GM23338 (cell line): ENCODE data around the gene PRKD3. TPM values are rescaled to one million over a fixed set of nuclear protein-coding genes. Genes with fewer than 3 reads are reported as not detected.

Experiments used
- ATAC-seq: fragments of 200-7000 bp; cut with Tn5 transposase; 3 replicates; pipeline ENCODE4 v1.9.1; 2020
- DNase-seq: peaks from one replicate; pipeline ENCODE4 v3.0.0-alpha.2; 2015; ENCODE audit warnings: low spot score
- H2AFZ ChIP-seq: fragments of 200-600 bp; sonication (generic); 2 replicates; pipeline ENCODE4 v1.8.0; 2016; ENCODE audit warnings: antibody characterized with exemption, mild to moderate bottlenecking, moderate library complexity
- H3F3A ChIP-seq: fragments of 200-600 bp; sonication (generic); replicated peaks from 2 replicates; pipeline ENCODE4 v1.8.0; 2017; ENCODE audit warnings: antibody characterized with exemption, mixed run types, low read depth
- H3K27ac ChIP-seq: fragments of 200-600 bp; sonication (generic); 2 replicates; pipeline ENCODE4 v1.6.1; 2016; ENCODE audit warnings: low read depth
- H3K27me3 ChIP-seq: fragments of 200-600 bp; sonication (generic); 2 replicates; pipeline ENCODE4 v1.8.0; 2016; ENCODE audit warnings: mild to moderate bottlenecking, mixed run types, moderate library complexity; ENCODE audit not compliant: insufficient read depth
- H3K36me3 ChIP-seq: fragments of 200-600 bp; sonication (generic); 2 replicates; pipeline ENCODE4 v1.8.0; 2016; ENCODE audit warnings: mild to moderate bottlenecking; ENCODE audit not compliant: insufficient read depth
- H3K4me1 ChIP-seq: fragments of 200-600 bp; sonication (generic); 2 replicates; pipeline ENCODE4 v1.8.0; 2016; ENCODE audit warnings: mild to moderate bottlenecking, moderate library complexity; ENCODE audit not compliant: insufficient read depth
- H3K4me2 ChIP-seq: fragments of 200-600 bp; sonication (generic); 2 replicates; pipeline ENCODE4 v1.7.1; 2017; ENCODE audit warnings: mixed run types
- H3K4me3 ChIP-seq: fragments of 200-600 bp; sonication (generic); 2 replicates; pipeline ENCODE4 v1.6.1; 2016; ENCODE audit warnings: mixed run types
- H3K79me2 ChIP-seq: fragments of 200-600 bp; sonication (generic); replicated peaks from 2 replicates; pipeline ENCODE4 v1.8.0; 2017; ENCODE audit warnings: mild to moderate bottlenecking; ENCODE audit not compliant: insufficient read depth
- H3K9me2 ChIP-seq: fragments of 200-600 bp; sonication (generic); 2 replicates; pipeline ENCODE4 v1.8.0; 2017; ENCODE audit not compliant: insufficient read depth
- H4K20me1 ChIP-seq: fragments of 200-600 bp; sonication (generic); replicated peaks from 2 replicates; pipeline ENCODE4 v1.8.0; 2017; ENCODE audit warnings: mild to moderate bottlenecking; ENCODE audit not compliant: insufficient read depth
- H3K27ac Mint-ChIP-seq: 2 replicates; pipeline ENCODE4 v1.8.0; 2020; ENCODE audit warnings: inconsistent platforms, mild to moderate bottlenecking, moderate library complexity, mixed read lengths
- H3K27me3 Mint-ChIP-seq: 3 replicates; pipeline ENCODE4 v1.8.0; 2022; ENCODE audit warnings: low read depth, mild to moderate bottlenecking, moderate library complexity, mixed read lengths, inconsistent platforms; ENCODE audit not compliant: insufficient read depth, poor library complexity
- H3K36me3 Mint-ChIP-seq: 3 replicates; pipeline ENCODE4 v1.8.0; 2021; ENCODE audit warnings: low read depth, mild to moderate bottlenecking, inconsistent platforms, moderate library complexity, mixed read lengths
- H3K4me1 Mint-ChIP-seq: 3 replicates; pipeline ENCODE4 v1.8.0; 2020; ENCODE audit warnings: mild to moderate bottlenecking, inconsistent platforms, mixed read lengths
- H3K4me3 Mint-ChIP-seq: 3 replicates; pipeline ENCODE4 v1.8.0; 2021; ENCODE audit warnings: moderate library complexity, mild to moderate bottlenecking, inconsistent platforms, mixed read lengths
- H3K9me3 Mint-ChIP-seq: 3 replicates; pipeline ENCODE4 v1.8.0; 2020; ENCODE audit warnings: moderate library complexity, mild to moderate bottlenecking, inconsistent platforms, mixed read lengths
- CTCF ChIP-seq, 2 experiments: fragments of 200-600 bp in 1 of 2; sonication (generic) in 1 of 2; conservative IDR thresholded peaks; 2 replicates each; pipeline versions ENCODE4 v1.5.1 to v1.6.1; 2016 to 2017; ENCODE audit warnings: antibody characterized with exemption in 2 of 2, low read depth in 2 of 2, mild to moderate bottlenecking in 2 of 2, moderate library complexity in 1 of 2
- ETS1 ChIP-seq: IDR thresholded peaks from 2 replicates; pipeline ENCODE4 v1.6.1; 2016; ENCODE audit warnings: antibody characterized with exemption
- EZH2phosphoT487 ChIP-seq: fragments of 200-600 bp; sonication (generic); IDR thresholded peaks from one replicate; pipeline ENCODE4 v1.8.1; 2018; ENCODE audit warnings: antibody characterized with exemption; ENCODE audit not compliant: unreplicated experiment
- JUNB ChIP-seq: IDR thresholded peaks from one replicate; pipeline ENCODE4 v1.6.1; 2016; ENCODE audit warnings: antibody characterized with exemption; ENCODE audit not compliant: unreplicated experiment
- REST ChIP-seq: IDR thresholded peaks from one replicate; pipeline ENCODE4 v1.6.1; 2018; ENCODE audit warnings: antibody characterized with exemption; ENCODE audit not compliant: unreplicated experiment
- STAT1 ChIP-seq: IDR thresholded peaks from one replicate; pipeline ENCODE4 v1.6.1; 2016; ENCODE audit warnings: antibody characterized with exemption; ENCODE audit not compliant: unreplicated experiment
- ZNF114 ChIP-seq: fragments of 250-450 bp; sonication (Bioruptor Pico); IDR thresholded peaks from 2 replicates; pipeline ENCODE4 v1.5.0; 2020; ENCODE audit warnings: mild to moderate bottlenecking, moderate library complexity
- ZNF462 ChIP-seq: fragments of 250-450 bp; sonication (Bioruptor Pico); IDR thresholded peaks from 2 replicates; pipeline ENCODE4 v1.5.0; 2020; ENCODE audit warnings: mild to moderate bottlenecking, moderate library complexity
- polyA plus RNA-seq: library from polyadenylated mRNA; unstranded; fragments of >200 nt; fragmentation: Nextera tagmentation; extraction: Ambion mirVana; gene quantifications from 2 replicates; pipeline ENCODE4 v1.2.1, GENCODE V29; 2016
- total RNA-seq: library from RNA; depleted of rRNA; stranded (reverse); fragments of >200 nt; shearing (Covaris generic); gene quantifications from 2 replicates; pipeline ENCODE4 v1.2.3, GENCODE V29; 2014

PRKD3 gene
- total and polyA plus RNA-seq, 2 experiments from 2014 or later, result 59.7 to 77.0 TPM

GRCh38 chr2:37323176-37323780 lies 1.4 kb downstream of the PRKD3 start (continued):
- TF ChIP-seq CTCF (conservative IDR thresholded peaks at IDR 0.05; ENCODE audit: low read depth in 2 of 2) (no peak), REST (no peak), EZH2phosphoT487 (no peak), STAT1 (no peak)

GRCh38 chr2:37322368-37322767 lies 2.3 kb downstream of the PRKD3 start:
- no peak overlapping the region for H3K27ac Mint-ChIP-seq
- H3K9me3 Mint-ChIP-seq, result no peaks in the 10 kb centered on the region; the same call in 2 of the 3 replicates
- H3K4me1 Mint-ChIP-seq, result peaks cover 42% of the 10 kb centered on the region
- H3K9me2 ChIP-seq, result no peaks in the 10 kb centered on the region
- no peak overlapping the region; the same call in 2 of the 3 replicates for H3K4me3 Mint-ChIP-seq
- H3K4me1 ChIP-seq, result peaks cover 30% of the 10 kb centered on the region
- ATAC-seq, result no peak
- H3K4me2 ChIP-seq, result peak overlapping the region; percentile 92
- peaks cover 16% of the 10 kb centered on the region; the same call in 1 of the 2 replicates for H4K20me1 ChIP-seq
- H3K79me2 ChIP-seq, result peaks cover 67% of the 10 kb centered on the region
- peaks cover 20% of the 10 kb centered on the region for H3K27me3 Mint-ChIP-seq
- no peak overlapping the region for H2AFZ ChIP-seq
- H3K27me3 ChIP-seq, result peaks cover 24% of the 10 kb centered on the region
- no peak overlapping the region for H3K27ac ChIP-seq
- peaks cover 3% of the 10 kb centered on the region; the same call in 1 of the 2 replicates for H3K36me3 ChIP-seq
- H3K4me3 ChIP-seq, result peak overlapping the region; percentile 91; the same call in 1 of the 2 replicates
- peaks cover 11% of the 10 kb centered on the region for H3F3A ChIP-seq
- DNase-seq, result no peak
- H3K36me3 Mint-ChIP-seq, result peaks cover 9% of the 10 kb centered on the region; the same call in 1 of the 3 replicates
- TF ChIP-seq ZNF114 (CRISPR knock-in tag) (no peak), ZNF462 (CRISPR knock-in tag) (no peak), JUNB (no peak), STAT1 (no peak), ETS1 (no peak), CTCF (conservative IDR thresholded peaks at IDR 0.05; ENCODE audit: low read depth in 2 of 2) (no peak)
